ENCODE measurements around the gene IRGC.

Gene IRGC

GRCh38 chr19:43691755-43692154 lies 24.1 kb upstream of the IRGC start:
- DNase-seq = no peak

GRCh38 chr19:43692385-43692784 lies 23.5 kb upstream of the IRGC start:
- no peak for DNase-seq

- DNase-seq = no peak
Observed at GRCh38 chr19:43692877-43693276, 23.0 kb upstream of the IRGC start.

GRCh38 chr19:43694553-43694952 lies 21.3 kb upstream of the IRGC start:
- DNase-seq = no peak

GRCh38 chr19:43695985-43696704 lies 19.7 kb upstream of the IRGC start:
- no peak for DNase-seq

GRCh38 chr19:43697295-43697694 lies 18.6 kb upstream of the IRGC start:
- DNase-seq = no peak

GRCh38 chr19:43699506-43700394 lies 16.1 kb upstream of the IRGC start:
- DNase-seq = peak; percentile 23

GRCh38 chr19:43700395-43701000 lies 15.4 kb upstream of the IRGC start:
- peak; percentile 51 for DNase-seq

- DNase-seq = no peak
Observed at GRCh38 chr19:43704002-43704705, 11.7 kb upstream of the IRGC start.

- no peak for DNase-seq
Observed at GRCh38 chr19:43705729-43706128, 10.1 kb upstream of the IRGC start.

- no peak for DNase-seq
Observed at GRCh38 chr19:43707158-43707712, 8.6 kb upstream of the IRGC start.

GRCh38 chr19:43708716-43709115 lies 7.2 kb upstream of the IRGC start:
- DNase-seq = no peak

GRCh38 chr19:43711751-43712355 lies 4.0 kb upstream of the IRGC start:
- no peak for DNase-seq

GRCh38 chr19:43713208-43713607 lies 2.7 kb upstream of the IRGC start:
- DNase-seq = no peak

- DNase-seq = no peak
Observed at GRCh38 chr19:43718627-43719377, 2.9 kb downstream of the IRGC start.

- no peak for DNase-seq
Observed at GRCh38 chr19:43719378-43719868, 3.5 kb downstream of the IRGC start.

GRCh38 chr19:43719918-43720317 lies 4.0 kb downstream of the IRGC start:
- no peak for DNase-seq

- DNase-seq = no peak
Observed at GRCh38 chr19:43720936-43721335, 5.1 kb downstream of the IRGC start.

- DNase-seq = no peak
Observed at GRCh38 chr19:43721469-43722048, 5.7 kb downstream of the IRGC start.

GRCh38 chr19:43723588-43723987 lies 7.7 kb downstream of the IRGC start:
- no peak for DNase-seq

GRCh38 chr19:43724896-43725295 lies 9.0 kb downstream of the IRGC start:
- DNase-seq = no peak
